HG03025 (cell line): Measurements from ENCODE around the gene THSD7A.

Experiments
- ATAC-seq: cut with Tn5 transposase; IDR thresholded peaks from one replicate; pipeline ENCODE4 v1.9.1; 2021; ENCODE audit warnings: mild to moderate bottlenecking, moderate library complexity; ENCODE audit not compliant: unreplicated experiment, low FRiP score

The THSD7A gene

GRCh38 chr7:11430112-11430511 lies 401.9 kb downstream of the THSD7A start:
- no peak for ATAC-seq

GRCh38 chr7:11428877-11429581 lies 403.0 kb downstream of the THSD7A start:
- ATAC-seq, result no peak

- ATAC-seq, result peak; percentile 76
Measured at GRCh38 chr7:11427686-11428273, 404.2 kb downstream of the THSD7A start.

- no peak for ATAC-seq
Measured at GRCh38 chr7:11424006-11424405, 408.0 kb downstream of the THSD7A start.

GRCh38 chr7:11420049-11420448 lies 411.9 kb downstream of the THSD7A start:
- ATAC-seq, result no peak

GRCh38 chr7:11416641-11417458 lies 415.1 kb downstream of the THSD7A start:
- no peak for ATAC-seq

GRCh38 chr7:11415101-11415500 lies 416.9 kb downstream of the THSD7A start:
- ATAC-seq, result no peak

GRCh38 chr7:11413901-11414300 lies 418.1 kb downstream of the THSD7A start:
- no peak for ATAC-seq

- no peak for ATAC-seq
Measured at GRCh38 chr7:11412036-11412435, 420.0 kb downstream of the THSD7A start.

- no peak for ATAC-seq
Measured at GRCh38 chr7:11410656-11411644, 421.0 kb downstream of the THSD7A start.

GRCh38 chr7:11404355-11404754 lies 427.6 kb downstream of the THSD7A start:
- no peak for ATAC-seq

GRCh38 chr7:11403781-11404180 lies 428.2 kb downstream of the THSD7A start:
- ATAC-seq, result no peak

GRCh38 chr7:11394438-11394837 lies 437.6 kb downstream of the THSD7A start:
- ATAC-seq, result no peak

- ATAC-seq, result no peak
Measured at GRCh38 chr7:11379641-11380040, 452.4 kb downstream of the THSD7A start.

- ATAC-seq, result no peak
Measured at GRCh38 chr7:11376529-11376928, 455.5 kb downstream of the THSD7A start.

GRCh38 chr7:11374629-11375028 lies 457.4 kb downstream of the THSD7A start:
- no peak for ATAC-seq

GRCh38 chr7:11373546-11374142 lies 458.4 kb downstream of the THSD7A start:
- no peak for ATAC-seq

- no peak for ATAC-seq
Measured at GRCh38 chr7:11369696-11370095, 462.3 kb downstream of the THSD7A start.

- no peak for ATAC-seq
Measured at GRCh38 chr7:11366118-11366517, 465.9 kb downstream of the THSD7A start.

- no peak for ATAC-seq
Measured at GRCh38 chr7:11358637-11359036, 473.4 kb downstream of the THSD7A start.
